Ishikawa (cell line): ENCODE measurements around the gene ZNF747.

ENCODE experiments used
- CEBPB ChIP-seq: IDR thresholded peaks from 2 replicates; pipeline ENCODE4 v1.6.1; 2012
- CREB1 ChIP-seq: IDR thresholded peaks from 2 replicates; pipeline ENCODE4 v1.6.1; 2012; ENCODE audit warnings: low read depth
- EGR1 ChIP-seq: IDR thresholded peaks from 2 replicates; pipeline ENCODE4 v1.6.1; 2012
- EP300 ChIP-seq: IDR thresholded peaks from 2 replicates; pipeline ENCODE4 v1.6.1; 2012; ENCODE audit warnings: borderline replicate concordance
- MAX ChIP-seq: IDR thresholded peaks from 2 replicates; pipeline ENCODE4 v1.6.1; 2012
- NFIC ChIP-seq: IDR thresholded peaks from 2 replicates; pipeline ENCODE4 v1.6.1; 2012
- RAD21 ChIP-seq: IDR thresholded peaks from 2 replicates; pipeline ENCODE4 v1.6.1; 2012; ENCODE audit warnings: low read depth
- REST ChIP-seq: IDR thresholded peaks from 2 replicates; pipeline ENCODE4 v1.6.1; 2012; ENCODE audit warnings: low read depth, mild to moderate bottlenecking
- TAF1 ChIP-seq: IDR thresholded peaks from 2 replicates; pipeline ENCODE4 v1.6.1; 2012; ENCODE audit warnings: low read depth, mild to moderate bottlenecking
- TCF12 ChIP-seq: IDR thresholded peaks from 2 replicates; pipeline ENCODE4 v1.6.1; 2012; ENCODE audit warnings: low read depth
- TEAD4 ChIP-seq: IDR thresholded peaks from 2 replicates; pipeline ENCODE4 v1.6.1; 2012
- YY1 ChIP-seq: IDR thresholded peaks from 2 replicates; pipeline ENCODE4 v1.6.1; 2012; ENCODE audit warnings: low read depth

GRCh38 chr16:30567991-30568638 is 33.5 kb upstream of the ZNF747 start:
- TF ChIP-seq EP300: no peak
- no peak for TF ChIP-seq RAD21
- no peak for TF ChIP-seq EGR1
- 0 out of 2 replicates have a peak, but pooled peaks have one; percentile 39 for TF ChIP-seq CEBPB
- TF ChIP-seq TCF12: no peak
- no peak for TF ChIP-seq CREB1
- no peak for TF ChIP-seq TAF1
- TF ChIP-seq MAX: no peak
- TF ChIP-seq YY1: no peak
- no peak for TF ChIP-seq REST
- no peak for TF ChIP-seq TEAD4
- no peak for TF ChIP-seq NFIC
